GM23338 (cell line): Measurements from ENCODE around the gene RBPJL. TPM values are rescaled to one million over a fixed set of nuclear protein-coding genes. Genes with fewer than 3 reads are reported as not detected.

Experiments used
- ATAC-seq: fragments of 200-7000 bp; cut with Tn5 transposase; 3 replicates; pipeline ENCODE4 v1.9.1; 2020
- DNase-seq: peaks from one replicate; pipeline ENCODE4 v3.0.0-alpha.2; 2015; ENCODE audit warnings: low spot score
- H2AFZ ChIP-seq: fragments of 200-600 bp; sonication (generic); 2 replicates; pipeline ENCODE4 v1.8.0; 2016; ENCODE audit warnings: antibody characterized with exemption, mild to moderate bottlenecking, moderate library complexity
- H3F3A ChIP-seq: fragments of 200-600 bp; sonication (generic); replicated peaks from 2 replicates; pipeline ENCODE4 v1.8.0; 2017; ENCODE audit warnings: antibody characterized with exemption, mixed run types, low read depth
- H3K27ac ChIP-seq: fragments of 200-600 bp; sonication (generic); 2 replicates; pipeline ENCODE4 v1.6.1; 2016; ENCODE audit warnings: low read depth
- H3K27me3 ChIP-seq: fragments of 200-600 bp; sonication (generic); 2 replicates; pipeline ENCODE4 v1.8.0; 2016; ENCODE audit warnings: mild to moderate bottlenecking, mixed run types, moderate library complexity; ENCODE audit not compliant: insufficient read depth
- H3K36me3 ChIP-seq: fragments of 200-600 bp; sonication (generic); 2 replicates; pipeline ENCODE4 v1.8.0; 2016; ENCODE audit warnings: mild to moderate bottlenecking; ENCODE audit not compliant: insufficient read depth
- H3K4me1 ChIP-seq: fragments of 200-600 bp; sonication (generic); 2 replicates; pipeline ENCODE4 v1.8.0; 2016; ENCODE audit warnings: mild to moderate bottlenecking, moderate library complexity; ENCODE audit not compliant: insufficient read depth
- H3K4me2 ChIP-seq: fragments of 200-600 bp; sonication (generic); 2 replicates; pipeline ENCODE4 v1.7.1; 2017; ENCODE audit warnings: mixed run types
- H3K4me3 ChIP-seq: fragments of 200-600 bp; sonication (generic); 2 replicates; pipeline ENCODE4 v1.6.1; 2016; ENCODE audit warnings: mixed run types
- H3K79me2 ChIP-seq: fragments of 200-600 bp; sonication (generic); replicated peaks from 2 replicates; pipeline ENCODE4 v1.8.0; 2017; ENCODE audit warnings: mild to moderate bottlenecking; ENCODE audit not compliant: insufficient read depth
- H3K9me2 ChIP-seq: fragments of 200-600 bp; sonication (generic); 2 replicates; pipeline ENCODE4 v1.8.0; 2017; ENCODE audit not compliant: insufficient read depth
- H4K20me1 ChIP-seq: fragments of 200-600 bp; sonication (generic); replicated peaks from 2 replicates; pipeline ENCODE4 v1.8.0; 2017; ENCODE audit warnings: mild to moderate bottlenecking; ENCODE audit not compliant: insufficient read depth
- H3K27ac Mint-ChIP-seq: 2 replicates; pipeline ENCODE4 v1.8.0; 2020; ENCODE audit warnings: inconsistent platforms, mild to moderate bottlenecking, moderate library complexity, mixed read lengths
- H3K27me3 Mint-ChIP-seq: 3 replicates; pipeline ENCODE4 v1.8.0; 2022; ENCODE audit warnings: low read depth, mild to moderate bottlenecking, moderate library complexity, mixed read lengths, inconsistent platforms; ENCODE audit not compliant: insufficient read depth, poor library complexity
- H3K36me3 Mint-ChIP-seq: 3 replicates; pipeline ENCODE4 v1.8.0; 2021; ENCODE audit warnings: low read depth, mild to moderate bottlenecking, inconsistent platforms, moderate library complexity, mixed read lengths
- H3K4me1 Mint-ChIP-seq: 3 replicates; pipeline ENCODE4 v1.8.0; 2020; ENCODE audit warnings: mild to moderate bottlenecking, inconsistent platforms, mixed read lengths
- H3K4me3 Mint-ChIP-seq: 3 replicates; pipeline ENCODE4 v1.8.0; 2021; ENCODE audit warnings: moderate library complexity, mild to moderate bottlenecking, inconsistent platforms, mixed read lengths
- H3K9me3 Mint-ChIP-seq: 3 replicates; pipeline ENCODE4 v1.8.0; 2020; ENCODE audit warnings: moderate library complexity, mild to moderate bottlenecking, inconsistent platforms, mixed read lengths
- CREB1 ChIP-seq: fragments of 250-450 bp; sonication (Bioruptor Pico); IDR thresholded peaks from 2 replicates; pipeline ENCODE4 v1.5.0; 2020; ENCODE audit warnings: low read depth, mild to moderate bottlenecking, moderate library complexity
- CTCF ChIP-seq, 2 experiments: fragments of 200-600 bp in 1 of 2; sonication (generic) in 1 of 2; conservative IDR thresholded peaks; 2 replicates each; pipeline versions ENCODE4 v1.5.1 to v1.6.1; 2016 to 2017; ENCODE audit warnings: antibody characterized with exemption in 2 of 2, low read depth in 2 of 2, mild to moderate bottlenecking in 2 of 2, moderate library complexity in 1 of 2
- EZH2 ChIP-seq: fragments of 200-600 bp; sonication (generic); IDR thresholded peaks from one replicate; pipeline ENCODE4 v1.8.0; 2017; ENCODE audit warnings: antibody characterized with exemption, mild to moderate bottlenecking, low read depth; ENCODE audit not compliant: unreplicated experiment
- EZH2phosphoT487 ChIP-seq: fragments of 200-600 bp; sonication (generic); IDR thresholded peaks from one replicate; pipeline ENCODE4 v1.8.1; 2018; ENCODE audit warnings: antibody characterized with exemption; ENCODE audit not compliant: unreplicated experiment
- POLR2AphosphoS5 ChIP-seq: IDR thresholded peaks from 2 replicates; pipeline ENCODE4 v1.6.1; 2016; ENCODE audit warnings: antibody characterized with exemption, low read depth
- REST ChIP-seq: IDR thresholded peaks from one replicate; pipeline ENCODE4 v1.6.1; 2018; ENCODE audit warnings: antibody characterized with exemption; ENCODE audit not compliant: unreplicated experiment
- ZNF114 ChIP-seq: fragments of 250-450 bp; sonication (Bioruptor Pico); IDR thresholded peaks from 2 replicates; pipeline ENCODE4 v1.5.0; 2020; ENCODE audit warnings: mild to moderate bottlenecking, moderate library complexity
- polyA plus RNA-seq: library from polyadenylated mRNA; unstranded; fragments of >200 nt; fragmentation: Nextera tagmentation; extraction: Ambion mirVana; gene quantifications from 2 replicates; pipeline ENCODE4 v1.2.1, GENCODE V29; 2016
- total RNA-seq: library from RNA; depleted of rRNA; stranded (reverse); fragments of >200 nt; shearing (Covaris generic); gene quantifications from 2 replicates; pipeline ENCODE4 v1.2.3, GENCODE V29; 2014

The RBPJL gene
- total and polyA plus RNA-seq, 2 experiments from 2014 or later, result 0.44 to 0.66 TPM

GRCh38 chr20:45318386-45318939, 11.8 kb downstream of the RBPJL start:
- H3K9me3 Mint-ChIP-seq, result no peaks in the 10 kb centered on the region; the same call in 2 of the 3 replicates
- no peaks in the 10 kb centered on the region for H4K20me1 ChIP-seq
- peaks cover 6% of the 10 kb centered on the region for H3K4me1 Mint-ChIP-seq
- TF ChIP-seq REST (no peak), EZH2 (no peak), EZH2phosphoT487 (no peak), ZNF114 (CRISPR knock-in tag) (no peak), CREB1 (CRISPR knock-in tag) (no peak), POLR2AphosphoS5 (no peak)
- H3K27ac Mint-ChIP-seq, result peak overlapping the region; percentile 43; the same call in 1 of the 2 replicates
- H2AFZ ChIP-seq, result no peak overlapping the region
- H3K27me3 ChIP-seq, result no peaks in the 10 kb centered on the region
- H3K9me2 ChIP-seq, result no peaks in the 10 kb centered on the region
- no peaks in the 10 kb centered on the region for H3K4me1 ChIP-seq
- peaks cover 2% of the 10 kb centered on the region for H3K27me3 Mint-ChIP-seq
- peaks cover 2% of the 10 kb centered on the region; the same call in 1 of the 3 replicates for H3K36me3 Mint-ChIP-seq
- no peak overlapping the region for H3K4me3 Mint-ChIP-seq
- H3K4me2 ChIP-seq, result no peak overlapping the region
- no peaks in the 10 kb centered on the region for H3K36me3 ChIP-seq
- H3K79me2 ChIP-seq, result no peaks in the 10 kb centered on the region
- H3F3A ChIP-seq, result no peaks in the 10 kb centered on the region
- no peak overlapping the region for H3K27ac ChIP-seq
- ATAC-seq (no peak), DNase-seq (no peak)
- no peak overlapping the region for H3K4me3 ChIP-seq

GRCh38 chr20:45318948-45319347, 12.3 kb downstream of the RBPJL start:
- Mint-ChIP-seq H3K4me1 (peaks cover 6% of the 10 kb centered on the region), H3K27ac (peak overlapping the region; percentile 43), H3K4me3 (no peak overlapping the region), H3K27me3 (peaks cover 2% of the 10 kb centered on the region), H3K9me3 (no peaks in the 10 kb centered on the region; the same call in 2 of the 3 replicates), H3K36me3 (peaks cover 2% of the 10 kb centered on the region; the same call in 1 of the 3 replicates)
- Histone ChIP-seq H3K27ac (peak overlapping the region; percentile 67; the same call in 1 of the 2 replicates), H3K9me2 (no peaks in the 10 kb centered on the region), H3K4me2 (no peak overlapping the region), H3K36me3 (no peaks in the 10 kb centered on the region), H3K27me3 (no peaks in the 10 kb centered on the region), H2AFZ (no peak overlapping the region), H3F3A (no peaks in the 10 kb centered on the region), H3K4me1 (no peaks in the 10 kb centered on the region), H3K79me2 (no peaks in the 10 kb centered on the region), H3K4me3 (no peak overlapping the region), H4K20me1 (no peaks in the 10 kb centered on the region)
- ATAC-seq (no peak), DNase-seq (no peak)
- TF ChIP-seq CTCF (conservative IDR thresholded peaks at IDR 0.05; ENCODE audit: low read depth in 2 of 2) (no peak), REST (no peak), ZNF114 (CRISPR knock-in tag) (no peak)
